ENCODE measurements around the gene ADGRG1.

The ADGRG1 gene

GRCh38 chr16:57598437-57598836 lies 30.0 kb upstream of the ADGRG1 start:
- no peak for TF ChIP-seq CTCF (IDR thresholded peaks at IDR 0.05; ENCODE audit: low read length, missing control alignments)
- H3K4me3 ChIP-seq (replicated peaks; ENCODE audit: low read depth, low read length) = no peak overlapping the region
- DNase-seq (ENCODE audit: low read depth) = no peak

GRCh38 chr16:57600048-57600835 lies 28.2 kb upstream of the ADGRG1 start:
- TF ChIP-seq CTCF (IDR thresholded peaks at IDR 0.05; ENCODE audit: low read length, missing control alignments) = peak; percentile 78
- no peak overlapping the region for H3K4me3 ChIP-seq (replicated peaks; ENCODE audit: low read depth, low read length)
- peak; percentile 61 for DNase-seq (ENCODE audit: low read depth)

- DNase-seq (ENCODE audit: low read depth) = no peak
- TF ChIP-seq CTCF (IDR thresholded peaks at IDR 0.05; ENCODE audit: low read length, missing control alignments) = no peak
- H3K4me3 ChIP-seq (replicated peaks; ENCODE audit: low read depth, low read length) = no peak overlapping the region
These were observed 27.4 kb upstream of the ADGRG1 start for GRCh38 chr16:57600952-57601580.

GRCh38 chr16:57601801-57602478 lies 26.5 kb upstream of the ADGRG1 start:
- no peak for DNase-seq (ENCODE audit: low read depth)
- H3K4me3 ChIP-seq (replicated peaks; ENCODE audit: low read depth, low read length) = no peak overlapping the region
- no peak for TF ChIP-seq CTCF (IDR thresholded peaks at IDR 0.05; ENCODE audit: low read length, missing control alignments)

- no peak for TF ChIP-seq CTCF (IDR thresholded peaks at IDR 0.05; ENCODE audit: low read length, missing control alignments)
- H3K4me3 ChIP-seq (replicated peaks; ENCODE audit: low read depth, low read length) = no peak overlapping the region
- no peak for DNase-seq (ENCODE audit: low read depth)
These were observed 25.1 kb upstream of the ADGRG1 start for GRCh38 chr16:57603115-57604024.

- no peak for TF ChIP-seq CTCF (IDR thresholded peaks at IDR 0.05; ENCODE audit: low read length, missing control alignments)
- no peak overlapping the region for H3K4me3 ChIP-seq (replicated peaks; ENCODE audit: low read depth, low read length)
- DNase-seq (ENCODE audit: low read depth) = no peak
These were observed 24.3 kb upstream of the ADGRG1 start for GRCh38 chr16:57604177-57604576.

All from fibroblast of pulmonary artery (primary cell).